T-helper 1 cell treated with Interleukin-12 subunit alpha and Interleukin-12 subunit beta and Interleukin-4 antibody, amounts not matched to agents 30 μg/mL and 1 μg/mL, for 36 hours (primary cell): ENCODE data around the gene SON.
"Not testable (repeated sequence)": the region's sequence is repeated elsewhere in the genome, so short reads cannot be mapped to it uniquely, and the experiment has no call there.

Experiments used
- H3K27ac Mint-ChIP-seq: one replicate; pipeline ENCODE4 v1.8.0; 2021; ENCODE audit warnings: mild to moderate bottlenecking, mixed read lengths
- H3K27me3 Mint-ChIP-seq: one replicate; pipeline ENCODE4 v1.8.0; 2021; ENCODE audit warnings: low read depth, mixed read lengths
- H3K36me3 Mint-ChIP-seq: one replicate; pipeline ENCODE4 v1.8.0; 2021; ENCODE audit warnings: low read depth, mixed read lengths
- H3K4me1 Mint-ChIP-seq: one replicate; pipeline ENCODE4 v1.8.0; 2021; ENCODE audit warnings: low read depth, mixed read lengths
- H3K4me3 Mint-ChIP-seq: one replicate; pipeline ENCODE4 v1.8.0; 2021; ENCODE audit warnings: mild to moderate bottlenecking, moderate library complexity, mixed read lengths
- H3K9me3 Mint-ChIP-seq: one replicate; pipeline ENCODE4 v1.8.0; 2021; ENCODE audit warnings: mixed read lengths

The SON gene

GRCh38 chr21:33542640-33543504 lies at the start of gene SON:
SON (plus strand) TSS chr21:33543038; CDS start chr21:33543093, 55 bp downstream.
- Mint-ChIP-seq H3K27ac (peak within 1 kb of the TSS; percentile 97), H3K4me1 (peaks cover 26% of the 10 kb centered on the region), H3K9me3 (no peaks in the 10 kb centered on the region), H3K36me3 (peaks cover 14% of the 10 kb centered on the region), H3K27me3 (no peaks in the 10 kb centered on the region), H3K4me3 (peak within 1 kb of the TSS; percentile 89)

- Mint-ChIP-seq H3K4me3 (no peak overlapping the region), H3K27ac (no peak overlapping the region)
Measured at GRCh38 chr21:33493756-33494155, 49.1 kb upstream of the SON start.

GRCh38 chr21:33495743-33496142 lies 47.1 kb upstream of the SON start:
- Mint-ChIP-seq H3K4me3 (no peak overlapping the region), H3K27me3 (peaks cover 11% of the 10 kb centered on the region), H3K27ac (no peak overlapping the region), H3K36me3 (no peaks in the 10 kb centered on the region), H3K9me3 (no peaks in the 10 kb centered on the region), H3K4me1 (peaks cover 7% of the 10 kb centered on the region)

More at GRCh38 chr21:33493756-33494155, 49.1 kb upstream of the SON start:
- peaks cover 8% of the 10 kb centered on the region for H3K4me1 Mint-ChIP-seq
- no peaks in the 10 kb centered on the region for H3K9me3 Mint-ChIP-seq
- peaks cover 11% of the 10 kb centered on the region for H3K27me3 Mint-ChIP-seq
- no peaks in the 10 kb centered on the region for H3K36me3 Mint-ChIP-seq

GRCh38 chr21:33496345-33496744 lies 46.5 kb upstream of the SON start:
- Mint-ChIP-seq H3K27me3 (peaks cover 11% of the 10 kb centered on the region), H3K9me3 (no peaks in the 10 kb centered on the region), H3K27ac (no peak overlapping the region), H3K4me1 (peaks cover 4% of the 10 kb centered on the region), H3K4me3 (no peak overlapping the region), H3K36me3 (no peaks in the 10 kb centered on the region)

- H3K27me3 Mint-ChIP-seq: no peaks in the 10 kb centered on the region
- no peak overlapping the region for H3K4me3 Mint-ChIP-seq
- H3K27ac Mint-ChIP-seq: no peak overlapping the region
- H3K36me3 Mint-ChIP-seq: peaks cover 52% of the 10 kb centered on the region
- H3K4me1 Mint-ChIP-seq: peaks cover 2% of the 10 kb centered on the region
- peaks cover 4% of the 10 kb centered on the region for H3K9me3 Mint-ChIP-seq
Measured at GRCh38 chr21:33505833-33506232, 37.0 kb upstream of the SON start.

- not testable (repeated sequence) for H3K4me1 Mint-ChIP-seq, H3K27me3 Mint-ChIP-seq, H3K9me3 Mint-ChIP-seq, H3K4me3 Mint-ChIP-seq, H3K27ac Mint-ChIP-seq
- peaks cover 62% of the 10 kb centered on the region for H3K36me3 Mint-ChIP-seq
Measured at GRCh38 chr21:33507003-33507402, 35.8 kb upstream of the SON start.

- Mint-ChIP-seq H3K27ac (peak overlapping the region; percentile 10), H3K27me3 (no peaks in the 10 kb centered on the region), H3K4me1 (peaks cover 17% of the 10 kb centered on the region), H3K4me3 (no peak overlapping the region), H3K36me3 (peaks cover 46% of the 10 kb centered on the region), H3K9me3 (peaks cover 4% of the 10 kb centered on the region)
Measured at GRCh38 chr21:33510826-33511225, 32.0 kb upstream of the SON start.

- H3K9me3 Mint-ChIP-seq: peaks cover 4% of the 10 kb centered on the region
- peaks cover 47% of the 10 kb centered on the region for H3K36me3 Mint-ChIP-seq
- H3K27me3 Mint-ChIP-seq: no peaks in the 10 kb centered on the region
- H3K4me3 Mint-ChIP-seq: no peak overlapping the region
- no peak overlapping the region for H3K27ac Mint-ChIP-seq
- peaks cover 17% of the 10 kb centered on the region for H3K4me1 Mint-ChIP-seq
Measured at GRCh38 chr21:33511639-33512038, 31.2 kb upstream of the SON start.

GRCh38 chr21:33512481-33512880 lies 30.4 kb upstream of the SON start:
- Mint-ChIP-seq H3K27ac (no peak overlapping the region), H3K4me1 (peaks cover 17% of the 10 kb centered on the region), H3K4me3 (no peak overlapping the region), H3K36me3 (peaks cover 49% of the 10 kb centered on the region), H3K27me3 (no peaks in the 10 kb centered on the region), H3K9me3 (no peaks in the 10 kb centered on the region)

- Mint-ChIP-seq H3K36me3 (peaks cover 48% of the 10 kb centered on the region), H3K4me3 (no peak overlapping the region), H3K4me1 (peaks cover 17% of the 10 kb centered on the region), H3K9me3 (no peaks in the 10 kb centered on the region), H3K27ac (peak overlapping the region; percentile 58), H3K27me3 (no peaks in the 10 kb centered on the region)
Measured at GRCh38 chr21:33514229-33514628, 28.6 kb upstream of the SON start.

GRCh38 chr21:33518899-33519298 lies 23.9 kb upstream of the SON start:
- Mint-ChIP-seq H3K4me3 (no peak overlapping the region), H3K4me1 (peaks cover 14% of the 10 kb centered on the region), H3K9me3 (no peaks in the 10 kb centered on the region), H3K27me3 (no peaks in the 10 kb centered on the region), H3K27ac (no peak overlapping the region), H3K36me3 (peaks cover 45% of the 10 kb centered on the region)

- H3K27me3 Mint-ChIP-seq: no peaks in the 10 kb centered on the region
- no peak overlapping the region for H3K4me3 Mint-ChIP-seq
Measured at GRCh38 chr21:33522297-33522952, 20.4 kb upstream of the SON start.

GRCh38 chr21:33522953-33523349 lies 19.9 kb upstream of the SON start:
- Mint-ChIP-seq H3K4me3 (no peak overlapping the region), H3K4me1 (no peaks in the 10 kb centered on the region), H3K9me3 (no peaks in the 10 kb centered on the region), H3K36me3 (peaks cover 34% of the 10 kb centered on the region), H3K27ac (no peak overlapping the region), H3K27me3 (no peaks in the 10 kb centered on the region)

More at GRCh38 chr21:33522297-33522952, 20.4 kb upstream of the SON start:
- no peaks in the 10 kb centered on the region for H3K4me1 Mint-ChIP-seq
- peaks cover 31% of the 10 kb centered on the region for H3K36me3 Mint-ChIP-seq
- H3K27ac Mint-ChIP-seq: no peak overlapping the region
- H3K9me3 Mint-ChIP-seq: no peaks in the 10 kb centered on the region

GRCh38 chr21:33531007-33531406 lies 11.8 kb upstream of the SON start:
- Mint-ChIP-seq H3K9me3 (no peaks in the 10 kb centered on the region), H3K4me3 (no peak overlapping the region), H3K4me1 (no peaks in the 10 kb centered on the region), H3K36me3 (peaks cover 49% of the 10 kb centered on the region), H3K27me3 (no peaks in the 10 kb centered on the region), H3K27ac (no peak overlapping the region)

- Mint-ChIP-seq H3K4me3 (no peak overlapping the region), H3K27ac (peak overlapping the region; percentile 4), H3K36me3 (peaks cover 32% of the 10 kb centered on the region), H3K27me3 (no peaks in the 10 kb centered on the region), H3K9me3 (peaks cover 5% of the 10 kb centered on the region), H3K4me1 (peaks cover 16% of the 10 kb centered on the region)
Measured at GRCh38 chr21:33537212-33537611, 5.6 kb upstream of the SON start.
